Measurements from ENCODE around the gene PKDREJ. TPM values are rescaled to one million over a fixed set of nuclear protein-coding genes. Genes with fewer than 3 reads are reported as not detected.

PKDREJ gene
- polyA plus RNA-seq, 1 of the 3 experiments (the other 2 are of a cell fraction), result not detected

- 98% methylated on average over 14 of the region's 14 CpGs for WGBS (ENCODE audit: low lambda C conversion rate)
- H3K4me2 ChIP-seq, result no peak overlapping the region
- H3K9ac ChIP-seq, result no peak overlapping the region
- H3K27ac ChIP-seq (ENCODE audit: low read depth in 2 of 2, low read length in 1 of 2), result no peak overlapping the region
- H2AFZ ChIP-seq (ENCODE audit: low read depth), result no peak overlapping the region
- POLR2A ChIA-PET, result no interaction called here
- no peak overlapping the region for H3K4me3 ChIP-seq (ENCODE audit: low read depth in 2 of 2, low read length in 1 of 2)
- no peaks in the 10 kb centered on the region for H3K9me2 ChIP-seq
- no peak for DNase-seq
- H3K4me1 ChIP-seq (ENCODE audit: control insufficient read depth in 1 of 2, insufficient read depth in 2 of 2, low read depth in 1 of 2, low read length in 1 of 2), result peaks cover 5 to 17% of the 10 kb centered on the region in 2 experiments; a peak in 3 of 4 replicates
- peaks cover 9 to 14% of the 10 kb centered on the region in 2 experiments for H3K36me3 ChIP-seq (replicated peaks in 1 of 2; ENCODE audit: control insufficient read depth in 1 of 2, insufficient read depth in 2 of 2, low read length in 1 of 2)
- H3K9me3 ChIP-seq, result no peaks in the 10 kb centered on the region
- H3K79me2 ChIP-seq (ENCODE audit: insufficient read depth), result peaks cover 9% of the 10 kb centered on the region
- CTCF ChIA-PET, result no interaction called here
- no peaks in the 10 kb centered on the region for H3K27me3 ChIP-seq (ENCODE audit: insufficient read depth)
- H4K20me1 ChIP-seq (ENCODE audit: insufficient read depth), result no peaks in the 10 kb centered on the region
- peaks cover 4% of the 10 kb centered on the region for H3F3A ChIP-seq (replicated peaks; ENCODE audit: insufficient read depth)
- TF ChIP-seq, protein P1, sequence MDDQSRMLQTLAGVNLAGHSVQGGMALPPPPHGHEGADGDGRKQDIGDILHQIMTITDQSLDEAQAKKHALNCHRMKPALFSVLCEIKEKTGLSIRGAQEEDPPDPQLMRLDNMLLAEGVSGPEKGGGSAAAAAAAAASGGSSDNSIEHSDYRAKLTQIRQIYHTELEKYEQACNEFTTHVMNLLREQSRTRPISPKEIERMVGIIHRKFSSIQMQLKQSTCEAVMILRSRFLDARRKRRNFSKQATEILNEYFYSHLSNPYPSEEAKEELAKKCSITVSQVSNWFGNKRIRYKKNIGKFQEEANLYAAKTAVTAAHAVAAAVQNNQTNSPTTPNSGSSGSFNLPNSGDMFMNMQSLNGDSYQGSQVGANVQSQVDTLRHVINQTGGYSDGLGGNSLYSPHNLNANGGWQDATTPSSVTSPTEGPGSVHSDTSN (IDR thresholded peaks at IDR 0.05), result no peak
- TF ChIP-seq SIN3A (IDR thresholded peaks at IDR 0.05; ENCODE audit: borderline replicate concordance, low read depth, low read length), result no peak
- no peak for TF ChIP-seq TAF1 (IDR thresholded peaks at IDR 0.05; ENCODE audit: borderline replicate concordance, low read depth, low read length)
- TF ChIP-seq YY1 (IDR thresholded peaks at IDR 0.05; ENCODE audit: low read depth), result no peak
- TF ChIP-seq GATA2 (CRISPR knock-in tag; IDR thresholded peaks at IDR 0.05), result no peak
- TF ChIP-seq POLR2AphosphoS5 (IDR thresholded peaks at IDR 0.05; ENCODE audit: low read depth, low read length), result no peak
- no peak for TF ChIP-seq NRF1 (IDR thresholded peaks at IDR 0.05; ENCODE audit: low read depth, low read length)
- no peak for TF ChIP-seq ELF1 (IDR thresholded peaks at IDR 0.05)
- no peak for TF ChIP-seq ZBTB33 (IDR thresholded peaks at IDR 0.05; ENCODE audit: borderline replicate concordance, low read depth)
- no peak for TF ChIP-seq MAX (IDR thresholded peaks at IDR 0.05; ENCODE audit: low read depth)
- TF ChIP-seq EP300 (IDR thresholded peaks at IDR 0.05; ENCODE audit: borderline replicate concordance in 1 of 2, low read depth in 1 of 2, low read length in 1 of 2), result no peak
- no peak for TF ChIP-seq EZH2phosphoT487 (IDR thresholded peaks at IDR 0.05; ENCODE audit: borderline replicate concordance, low read depth)
- TF ChIP-seq NFIC (IDR thresholded peaks at IDR 0.05; ENCODE audit: borderline replicate concordance), result no peak
- TF ChIP-seq USF1 (IDR thresholded peaks at IDR 0.05; ENCODE audit: borderline replicate concordance, low read depth), result no peak
- TF ChIP-seq JUND (IDR thresholded peaks at IDR 0.05), result no peak
- no peak for TF ChIP-seq TEAD4 (IDR thresholded peaks at IDR 0.05; ENCODE audit: borderline replicate concordance, insufficient read depth)
- TF ChIP-seq RAD21 (IDR thresholded peaks at IDR 0.05; ENCODE audit: low read length), result no peak
- no peak for TF ChIP-seq MEF2A (IDR thresholded peaks at IDR 0.05; ENCODE audit: borderline replicate concordance, low read depth)
These were observed 29.6 kb upstream of the PKDREJ start for GRCh38 chr22:46292732-46293131.
